GM12878 (cell line): ENCODE data around the gene MAN2A1. TPM values are rescaled to one million over a fixed set of nuclear protein-coding genes. Genes with fewer than 3 reads are reported as not detected.

ENCODE experiments used
- ATAC-seq: fragments of 200-7000 bp; cut with Tn5 transposase; 3 replicates; pipeline ENCODE4 v1.9.1; 2020; ENCODE audit warnings: mild to moderate bottlenecking, moderate library complexity
- BruUV-seq: library from RNA; stranded (reverse); fragments of 400-500 nt; replicated peaks from 2 replicates; lab custom pipeline; 2021; lab: Mats Ljungman, UMichigan
- CTCF ChIA-PET: fragments of 300-600 bp; sonication (Branson Sonifier 250); formaldehyde crosslinking; extraction: SDS; loops from one replicate; lab custom pipeline; 2021; ENCODE audit warnings: inconsistent platforms; lab: Yijun Ruan, JAX
- POLR2A ChIA-PET: fragments of 350-600 bp; formaldehyde crosslinking; extraction: SDS; loops from one replicate; lab custom pipeline; 2021; ENCODE audit warnings: inconsistent platforms; lab: Charles Lee
- RAD21 ChIA-PET: fragments of 300-600 bp; sonication (Branson Sonifier 250); formaldehyde crosslinking; loops from one replicate; lab custom pipeline; 2023; ENCODE audit warnings: antibody characterized with exemption; ENCODE audit not compliant: unreplicated experiment; lab: Charles Lee
- SMC1A ChIA-PET: fragments of 300-600 bp; sonication (Branson Sonifier 250); formaldehyde crosslinking; loops from one replicate; lab custom pipeline; 2023; ENCODE audit not compliant: unreplicated experiment, uncharacterized antibody; lab: Charles Lee
- DNase-seq: peaks from one replicate; pipeline ENCODE4 v3.0.0-alpha.2; 2011; ENCODE audit warnings: low read depth, low spot score
- FAIRE-seq: peaks from 3 replicates; lab custom pipeline; 2011; peaks lifted over from hg19 to GRCh38; lab: Jason Lieb, UNC
- H2AFZ ChIP-seq: 2 replicates; pipeline ENCODE4 v1.6.0; 2011; ENCODE audit warnings: low read depth, low read length, control low read depth; ENCODE audit not compliant: control insufficient read depth
- H3K27ac ChIP-seq: 2 replicates; pipeline ENCODE4 v1.5.1; 2011; ENCODE audit warnings: control low read depth; ENCODE audit not compliant: control insufficient read depth, insufficient read depth
- H3K27me3 ChIP-seq, 2 experiments: replicated peaks in 1 of 2; 2 replicates each; pipeline versions ENCODE4 v1.6.0 to v1.6.1; 2011; ENCODE audit warnings: low read length in 1 of 2; ENCODE audit not compliant: control insufficient read depth in 2 of 2, insufficient read depth in 2 of 2
- H3K36me3 ChIP-seq, 2 experiments: 2 replicates each; pipeline ENCODE4 v1.5.1; 2011; ENCODE audit warnings: low read length in 1 of 2; ENCODE audit not compliant: control insufficient read depth in 2 of 2, insufficient read depth in 2 of 2
- H3K4me1 ChIP-seq: 2 replicates; pipeline ENCODE4 v1.6.1; 2011; ENCODE audit warnings: mild to moderate bottlenecking, low read length, moderate library complexity, mixed read lengths; ENCODE audit not compliant: control insufficient read depth, insufficient read depth
- H3K4me2 ChIP-seq: 2 replicates; pipeline ENCODE4 v1.6.0; 2011; ENCODE audit warnings: control low read depth; ENCODE audit not compliant: control insufficient read depth, insufficient read depth
- H3K4me3 ChIP-seq: fragments of 200-600 bp; sonication (generic); 2 replicates; pipeline ENCODE4 v1.5.1; 2016
- H3K79me2 ChIP-seq: 2 replicates; pipeline ENCODE4 v1.6.0; 2011; ENCODE audit warnings: low read length; ENCODE audit not compliant: control insufficient read depth, insufficient read depth
- H3K9ac ChIP-seq: 2 replicates; pipeline ENCODE4 v1.8.0; 2011; ENCODE audit warnings: low read length, control low read depth, mixed read lengths; ENCODE audit not compliant: control insufficient read depth, insufficient read depth
- H3K9me3 ChIP-seq: replicated peaks from 3 replicates; pipeline ENCODE4 v1.5.1; 2011; ENCODE audit warnings: mild to moderate bottlenecking, low read length; ENCODE audit not compliant: control insufficient read depth, insufficient read depth
- H4K20me1 ChIP-seq: 2 replicates; pipeline ENCODE4 v1.6.0; 2011; ENCODE audit not compliant: control insufficient read depth, insufficient read depth
- ASH2L ChIP-seq: fragments of 300-600, 200-600 bp; sonication (generic); IDR thresholded peaks from 2 replicates; pipeline ENCODE4 v1.6.1; 2017; ENCODE audit warnings: low read depth, mild to moderate bottlenecking, borderline replicate concordance
- ATF7 ChIP-seq: fragments of 450-650 bp; IDR thresholded peaks from 2 replicates; pipeline ENCODE4 v1.6.1; 2016; ENCODE audit warnings: low read depth, mild to moderate bottlenecking
- KLF5 ChIP-seq: fragments of 450-650 bp; IDR thresholded peaks from 2 replicates; pipeline ENCODE4 v1.6.1; 2014; ENCODE audit warnings: mild to moderate bottlenecking; ENCODE audit not compliant: partially characterized antibody
- NR2C2 ChIP-seq: IDR thresholded peaks from 2 replicates; pipeline ENCODE4 v1.6.1; 2011; ENCODE audit warnings: borderline replicate concordance, low read depth; ENCODE audit not compliant: control insufficient read depth, insufficient read length
- RCOR1 ChIP-seq: conservative IDR thresholded peaks from 2 replicates; pipeline ENCODE4 v1.6.1; 2012; ENCODE audit warnings: low read depth, low read length, improper control_type of control experiment
- RUNX3 ChIP-seq: IDR thresholded peaks from 2 replicates; pipeline ENCODE4 v1.6.1; 2012; ENCODE audit warnings: low read length, inconsistent platforms
- SREBF1 ChIP-seq: IDR thresholded peaks from 2 replicates; pipeline ENCODE4 v1.6.1; 2012; ENCODE audit warnings: mild to moderate bottlenecking, low read length
- SRF ChIP-seq, 2 experiments: IDR thresholded peaks; 2 replicates each; pipeline ENCODE4 v1.6.1; 2011; ENCODE audit warnings: low read depth in 2 of 2, low read length in 2 of 2, mild to moderate bottlenecking in 1 of 2, moderate library complexity in 1 of 2
- WGBS: methylation state at CpG from one replicate; pipeline ENCODE4 v1.1.6; 2016; ENCODE audit warnings: low lambda C conversion rate; ENCODE audit not compliant: insufficient replicate concordance, insufficient coverage; ENCODE audit errors: missing lambda C conversion rate; 5-methylcytosine and 5-hydroxymethylcytosine counted together
- in situ Hi-C: fragments of 300-500 bp; cut with MboI; formaldehyde crosslinking; loops from 9 replicates; pipeline ENCODE4 v1.14.3; 2018; ENCODE audit warnings: mixed read lengths
- intact Hi-C: fragments of 100-400 bp; cut with micrococcal nuclease; formaldehyde crosslinking; loops from one replicate; pipeline ENCODE4 v1.14.2; 2022; ENCODE audit not compliant: unreplicated experiment
- polyA plus RNA-seq, 11 experiments: library from polyadenylated mRNA; depleted of rRNA in 4 of 11; unstranded in 6 of 11; stranded (reverse) in 5 of 11; fragments of >200 nt; fragmentation: Nextera tagmentation in 4 of 11; fragmentation: Illumina TruSeq in 1 of 11; extraction: Ambion mirVana in 4 of 11; extraction: Trizol in 1 of 11; gene quantifications; 1 replicate in 1 of 11; 2 replicates in 10 of 11; pipeline versions ENCODE4 v1.2.1 to v1.2.3, GENCODE V29; 2011 to 2016; ENCODE audit warnings: inconsistent platforms in 2 of 11, missing spikeins in 2 of 11, low read depth in 1 of 11
- total RNA-seq, 4 experiments: library from RNA; depleted of rRNA in 3 of 4; stranded (reverse); fragments of >200 nt in 3 of 4; fragmentation: Illumina TruSeq in 1 of 4; extraction: Trizol in 1 of 4; gene quantifications; 2 replicates each; pipeline versions ENCODE4 v1.2.1 to v1.2.3, GENCODE V29; 2013 to 2021

The MAN2A1 gene
- total and polyA plus RNA-seq, 10 of the 15 experiments (the other 5 are each of a cell fraction or from before 2014, with no cell fraction given), result 4.2 to 27.9 (median 10.5) TPM

DNA sequence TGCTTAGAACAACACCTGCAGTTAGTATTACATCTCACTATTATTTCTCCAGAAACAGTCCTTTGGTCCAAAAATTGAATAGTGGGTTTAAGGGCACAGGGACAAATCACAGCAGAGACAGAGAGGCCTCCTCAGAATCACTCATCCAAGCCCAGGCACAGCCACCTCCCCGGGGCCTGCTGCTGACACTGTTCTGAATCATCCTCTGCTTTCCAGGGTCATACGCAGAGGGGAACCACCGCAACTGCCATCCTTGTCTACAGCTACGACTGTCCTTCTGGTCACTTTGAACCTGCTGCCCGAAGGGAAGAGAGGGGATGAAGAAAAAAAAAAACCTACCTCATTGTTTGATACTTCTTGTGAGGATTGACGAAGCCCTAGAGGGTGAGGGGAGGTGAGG lies 35.3 kb upstream of the MAN2A1 start (continued):
- no peak for TF ChIP-seq RCOR1
- no peak for TF ChIP-seq ATF7

DNA sequence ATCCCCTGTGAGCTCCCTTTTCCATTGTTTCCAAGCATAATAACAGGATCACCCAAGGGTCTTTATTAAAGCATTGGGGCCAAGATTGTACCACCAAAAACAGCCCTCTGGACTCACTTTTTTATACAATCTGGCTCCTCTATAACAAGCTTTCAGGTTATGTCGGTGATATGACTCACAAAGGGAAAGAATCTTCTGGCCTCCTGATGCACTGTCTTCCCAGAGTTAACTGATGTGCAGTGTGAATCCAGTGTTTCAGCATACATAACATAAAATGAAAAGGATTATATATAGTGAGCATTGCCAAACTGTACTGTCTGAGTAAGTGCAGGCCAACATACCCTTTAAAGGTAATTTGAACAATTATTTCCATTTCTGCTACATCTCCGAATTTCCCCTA lies 33.9 kb upstream of the MAN2A1 start:
- H3K9ac ChIP-seq, result no peak overlapping the region
- H3K27me3 ChIP-seq, result no peaks in the 10 kb centered on the region
- no peak for TF ChIP-seq KLF5
- no peak for TF ChIP-seq SREBF1
- TF ChIP-seq ASH2L, result no peak
- TF ChIP-seq SRF (IDR thresholded peaks at IDR 0.05; ENCODE audit: low read depth in 2 of 2, low read length in 2 of 2), result no peak
- no peak overlapping the region for H3K27ac ChIP-seq
- no peak overlapping the region for H3K4me2 ChIP-seq
- intact Hi-C loops, result no loop called here
- H2AFZ ChIP-seq, result no peak overlapping the region
- H4K20me1 ChIP-seq, result no peaks in the 10 kb centered on the region
- ATAC-seq, result no peak
- no TSS peak for BruUV-seq
- RAD21 ChIA-PET, result no interaction called here
- H3K9me3 ChIP-seq, result no peaks in the 10 kb centered on the region
- no peak overlapping the region for H3K4me3 ChIP-seq
- no peak for DNase-seq
- H3K36me3 ChIP-seq, result no peaks in the 10 kb centered on the region
- SMC1A ChIA-PET, result no interaction called here
- POLR2A ChIA-PET, result no interaction called here
- CTCF ChIA-PET, result no interaction called here
- no peaks in the 10 kb centered on the region for H3K79me2 ChIP-seq
- WGBS, result 91% methylated on average over 2 of the region's 2 CpGs
- no peak for FAIRE-seq
- no peaks in the 10 kb centered on the region for H3K4me1 ChIP-seq
- in situ Hi-C loops, result no loop called here

DNA sequence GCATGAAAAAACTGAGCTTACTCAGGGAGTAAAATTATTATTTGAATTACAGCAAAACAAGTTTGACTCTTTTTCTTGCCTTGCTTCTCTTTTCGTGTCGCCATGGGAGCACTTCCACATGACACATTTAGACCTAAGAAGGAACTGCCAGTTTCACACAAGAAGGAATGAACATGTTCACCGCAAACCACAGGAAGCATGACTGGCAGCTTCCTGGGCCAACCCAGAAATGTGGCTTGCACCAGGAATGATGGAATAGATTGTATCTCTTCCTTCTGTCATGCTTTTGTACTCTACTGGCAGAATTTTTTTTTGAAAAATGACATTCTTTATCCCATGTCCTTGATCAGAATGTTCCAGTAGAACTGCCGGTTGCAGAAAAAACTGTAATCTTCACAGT lies 32.9 kb upstream of the MAN2A1 start:
- 0% methylated on average over 4 of the region's 4 CpGs for WGBS
- Histone ChIP-seq H3K4me1 (no peaks in the 10 kb centered on the region), H3K4me3 (no peak overlapping the region), H3K79me2 (no peaks in the 10 kb centered on the region), H2AFZ (no peak overlapping the region), H4K20me1 (no peaks in the 10 kb centered on the region), H3K27ac (no peak overlapping the region), H3K9me3 (no peaks in the 10 kb centered on the region), H3K27me3 (no peaks in the 10 kb centered on the region), H3K36me3 (no peaks in the 10 kb centered on the region), H3K4me2 (no peak overlapping the region), H3K9ac (no peak overlapping the region)
- no peak for TF ChIP-seq NR2C2
- peak; percentile 33; the same call in 1 of the 2 replicates for TF ChIP-seq RUNX3
- FAIRE-seq, result no peak
- POLR2A ChIA-PET, result no interaction called here
- intact Hi-C loops (no loop called here), in situ Hi-C loops (no loop called here)
- SMC1A ChIA-PET, result interaction anchor here (0.7 to 1.0 kb wide), 2 partner anchors 12 to 691 kb away, joined by 3 read pairs; no protein-coding TSS in a partner anchor
- DNase-seq, result no peak
- BruUV-seq, result no TSS peak
- no peak for ATAC-seq
- RAD21 ChIA-PET, result no interaction called here
- CTCF ChIA-PET, result no interaction called here
